ENCODE measurements around the gene WFDC9. TPM values are rescaled to one million over a fixed set of nuclear protein-coding genes. Genes with fewer than 3 reads are reported as not detected.

Gene WFDC9
- not detected in 2 replicates for total RNA-seq

DNA sequence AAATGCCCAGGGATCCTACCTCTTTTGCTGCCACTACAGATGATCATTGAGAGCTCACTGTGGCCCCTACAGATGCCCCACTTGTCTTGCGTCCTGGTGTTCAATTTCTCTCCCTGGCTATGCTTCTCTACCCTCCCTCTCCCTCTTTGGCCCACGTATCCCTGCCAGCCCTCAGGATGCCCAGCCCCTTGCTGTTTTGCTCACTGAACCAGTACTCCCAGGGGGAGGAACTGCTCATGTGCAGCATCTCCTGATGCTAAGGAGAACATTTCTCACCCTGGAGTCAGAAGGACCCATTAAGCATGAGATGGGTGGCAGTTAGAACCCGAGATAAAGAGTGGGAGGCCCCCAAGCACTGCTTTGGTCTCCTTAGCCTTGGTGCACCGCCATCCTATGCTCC, at the start of gene WFDC9:
TSS of gene WFDC9 (minus strand) at position 101 of the 400 bp plus-strand sequence. CDS start 21,103 bp downstream, outside the sequence.

GRCh38 chr20:45670139-45670538, 39.1 kb upstream of the WFDC9 start, which contains the start of gene WFDC11:
Gene WFDC11 (minus strand): TSS chr20:45670239. CDS start chr20:45650600, 19,639 bp downstream.

DNA sequence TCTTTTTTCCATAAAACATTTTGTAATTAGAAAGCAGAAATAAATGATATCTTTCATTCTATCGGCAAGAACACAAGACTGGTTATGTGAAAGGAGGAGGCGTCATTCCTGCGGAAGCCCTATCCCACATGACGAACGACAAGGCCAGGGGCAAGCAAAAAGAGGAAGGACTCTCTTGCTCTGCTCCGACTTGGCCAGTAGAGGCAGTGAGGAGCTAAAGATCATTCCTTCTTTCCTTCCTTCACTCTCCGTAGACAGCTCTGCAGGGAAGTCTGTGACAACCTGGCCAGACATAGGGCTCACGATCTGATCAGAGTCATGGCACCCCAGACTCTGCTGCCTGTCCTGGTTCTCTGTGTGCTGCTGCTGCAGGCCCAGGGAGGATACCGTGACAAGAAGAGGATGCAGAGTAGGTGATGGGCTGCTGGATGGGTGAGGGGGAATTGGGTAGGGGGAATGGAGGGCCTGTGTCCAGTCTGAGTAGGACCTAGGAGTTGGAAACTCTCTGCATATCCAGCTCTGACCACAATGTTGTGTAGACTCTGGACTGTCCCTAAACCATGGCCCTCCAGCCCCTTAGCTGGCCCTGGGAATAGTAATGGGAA, 1.5 kb downstream of the WFDC9 start, which contains the start of gene WFDC10A:
TSS of gene WFDC10A (plus strand) at position 244 of the 605 bp plus-strand sequence. CDS start at position 319, 75 bp downstream.

GRCh38 chr20:45579184-45579583, 51.9 kb downstream of the WFDC9 start, which contains the start of gene WFDC8:
Gene WFDC8 (minus strand): TSS chr20:45579284. CDS start chr20:45579247, 37 bp downstream.

Other genes starting within 250 kb of the WFDC9 start
- 11.4 and 12.6 TPM in 2 replicates for gene DBNDD2, start 223.0 kb downstream of the WFDC9 start, total RNA-seq
- 12.8 and 18.8 TPM in 2 replicates for gene PIGT, start 215.1 kb downstream of the WFDC9 start, total RNA-seq
- gene WFDC2, start 161.5 kb downstream of the WFDC9 start, total RNA-seq = not detected in 2 replicates
- gene SPINT3, start 115.7 kb downstream of the WFDC9 start, total RNA-seq = not detected in 2 replicates
- not detected in 2 replicates for gene WFDC6, start 91.8 kb downstream of the WFDC9 start, total RNA-seq
- not detected in 2 replicates for gene EPPIN, start 83.9 kb downstream of the WFDC9 start, total RNA-seq
- gene WFDC8, start 52.0 kb downstream of the WFDC9 start, total RNA-seq = not detected in 2 replicates
- gene WFDC10A, start 1.5 kb downstream of the WFDC9 start, total RNA-seq = not detected in 2 replicates
- not detected in 2 replicates for gene WFDC11, start 39.0 kb upstream of the WFDC9 start, total RNA-seq
- gene WFDC13, start 70.8 kb upstream of the WFDC9 start, total RNA-seq = not detected in 2 replicates
- not detected in 2 replicates for gene WFDC10B, start 73.7 kb upstream of the WFDC9 start, total RNA-seq
- gene SPINT4, start 91.1 kb upstream of the WFDC9 start, total RNA-seq = not detected in 2 replicates
- gene WFDC3, start 160.6 kb upstream of the WFDC9 start, total RNA-seq = 0.65 TPM in 1 of 2 replicates, not detected in the other
- 17.2 and 19.8 TPM in 2 replicates for gene DNTTIP1, start 160.7 kb upstream of the WFDC9 start, total RNA-seq
- 21.4 and 41.3 TPM in 2 replicates for gene UBE2C, start 181.4 kb upstream of the WFDC9 start, total RNA-seq
- gene TNNC2, start 196.0 kb upstream of the WFDC9 start, total RNA-seq = not detected in 2 replicates
- gene SNX21, start 202.5 kb upstream of the WFDC9 start, total RNA-seq = 22.4 and 32.5 TPM in 2 replicates
- gene ACOT8, start 226.1 kb upstream of the WFDC9 start, total RNA-seq = 31.5 and 33.6 TPM in 2 replicates
- gene ZSWIM3, start 226.3 kb upstream of the WFDC9 start, total RNA-seq = 5.9 and 6.2 TPM in 2 replicates
- 2.0 and 3.2 TPM in 2 replicates for gene ZSWIM1, start 249.9 kb upstream of the WFDC9 start, total RNA-seq